Mesothelial cell of epicardium (in vitro differentiated cells): Measurements from ENCODE around the gene ATXN1. TPM values are rescaled to one million over a fixed set of nuclear protein-coding genes. Genes with fewer than 3 reads are reported as not detected.
A peak's percentile ranks its signal among the peaks of the same experiment; 100 is the strongest.

Experiments
- DNase-seq, 2 experiments: peaks; one replicate each; pipeline ENCODE4 v3.0.0; 2021; ENCODE audit warnings: low spot score in 2 of 2; ENCODE audit not compliant: unreplicated experiment in 2 of 2
- H3K27ac Mint-ChIP-seq: 2 replicates; pipeline ENCODE4 v1.8.0; 2021; ENCODE audit warnings: mixed read lengths
- H3K27me3 Mint-ChIP-seq: 2 replicates; pipeline ENCODE4 v1.8.0; 2021; ENCODE audit warnings: low read depth, mixed read lengths
- H3K36me3 Mint-ChIP-seq: 2 replicates; pipeline ENCODE4 v1.8.0; 2021; ENCODE audit warnings: mixed read lengths
- H3K4me1 Mint-ChIP-seq: 2 replicates; pipeline ENCODE4 v1.8.0; 2021; ENCODE audit warnings: mixed read lengths
- H3K4me3 Mint-ChIP-seq: 2 replicates; pipeline ENCODE4 v1.8.0; 2021; ENCODE audit warnings: mild to moderate bottlenecking, moderate library complexity, mixed read lengths
- H3K9me3 Mint-ChIP-seq: 2 replicates; pipeline ENCODE4 v1.8.0; 2021; ENCODE audit warnings: mixed read lengths
- total RNA-seq: library from RNA; stranded (reverse); gene quantifications from 3 replicates; pipeline ENCODE4 v1.2.1, GENCODE V29; 2021
- TF ChIP-seq, protein P1 (sequence below): fragments of 200-600 bp; sonication (generic); IDR thresholded peaks from one replicate; pipeline ENCODE4 v1.5.0; 2021; ENCODE audit warnings: antibody characterized with exemption; ENCODE audit not compliant: unreplicated experiment

Gene ATXN1
- total RNA-seq, 1 donor from 2014 or later: 59.5 TPM

DNA sequence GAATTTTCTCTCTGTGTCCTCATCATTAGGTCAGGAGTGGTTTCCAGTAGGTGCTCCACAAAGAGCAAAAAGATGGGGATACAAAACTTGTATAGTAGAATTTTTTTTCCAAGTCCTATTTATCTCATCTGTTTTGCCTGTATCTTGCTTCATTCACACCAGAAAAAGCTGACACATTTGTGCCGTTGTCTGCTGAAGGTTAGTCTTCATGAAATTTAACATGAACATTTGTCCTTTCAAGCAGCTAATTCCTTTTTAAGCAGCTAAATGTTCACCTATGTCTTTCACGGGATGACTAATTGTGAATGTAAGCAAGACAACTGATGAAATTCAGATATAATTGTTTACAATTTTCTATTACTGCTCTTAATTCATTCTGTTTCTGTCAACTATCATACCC lies 83.8 kb downstream of the ATXN1 start:
- Mint-ChIP-seq H3K36me3 (no peaks in the 10 kb centered on the region), H3K4me1 (peaks cover 20% of the 10 kb centered on the region), H3K27ac (no peak overlapping the region), H3K27me3 (no peaks in the 10 kb centered on the region), H3K9me3 (no peaks in the 10 kb centered on the region), H3K4me3 (no peak overlapping the region)
- TF ChIP-seq, protein P1, sequence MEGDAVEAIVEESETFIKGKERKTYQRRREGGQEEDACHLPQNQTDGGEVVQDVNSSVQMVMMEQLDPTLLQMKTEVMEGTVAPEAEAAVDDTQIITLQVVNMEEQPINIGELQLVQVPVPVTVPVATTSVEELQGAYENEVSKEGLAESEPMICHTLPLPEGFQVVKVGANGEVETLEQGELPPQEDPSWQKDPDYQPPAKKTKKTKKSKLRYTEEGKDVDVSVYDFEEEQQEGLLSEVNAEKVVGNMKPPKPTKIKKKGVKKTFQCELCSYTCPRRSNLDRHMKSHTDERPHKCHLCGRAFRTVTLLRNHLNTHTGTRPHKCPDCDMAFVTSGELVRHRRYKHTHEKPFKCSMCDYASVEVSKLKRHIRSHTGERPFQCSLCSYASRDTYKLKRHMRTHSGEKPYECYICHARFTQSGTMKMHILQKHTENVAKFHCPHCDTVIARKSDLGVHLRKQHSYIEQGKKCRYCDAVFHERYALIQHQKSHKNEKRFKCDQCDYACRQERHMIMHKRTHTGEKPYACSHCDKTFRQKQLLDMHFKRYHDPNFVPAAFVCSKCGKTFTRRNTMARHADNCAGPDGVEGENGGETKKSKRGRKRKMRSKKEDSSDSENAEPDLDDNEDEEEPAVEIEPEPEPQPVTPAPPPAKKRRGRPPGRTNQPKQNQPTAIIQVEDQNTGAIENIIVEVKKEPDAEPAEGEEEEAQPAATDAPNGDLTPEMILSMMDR: no peak
- no peak for DNase-seq

DNA sequence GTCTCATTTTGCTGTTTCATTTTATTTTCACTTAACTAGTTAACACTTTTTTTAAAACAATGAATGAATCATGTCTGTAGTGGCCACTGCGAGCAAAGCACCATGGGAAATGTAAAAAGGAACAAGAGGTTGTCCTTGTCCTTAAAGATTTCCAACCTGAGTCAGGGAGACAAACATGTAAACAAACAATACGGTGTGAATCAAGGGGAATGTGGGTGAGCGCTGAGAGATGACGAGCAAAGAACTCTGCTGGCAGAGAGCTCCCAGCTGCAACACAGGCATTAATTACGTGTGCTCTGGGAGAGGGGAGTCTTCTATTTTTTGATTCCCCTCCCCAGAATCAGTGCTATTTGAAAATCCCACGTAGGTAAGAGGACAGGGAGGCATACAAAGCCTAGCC lies 84.3 kb downstream of the ATXN1 start:
- no peak overlapping the region for H3K27ac Mint-ChIP-seq
- DNase-seq: no peak
- H3K4me1 Mint-ChIP-seq: peaks cover 22% of the 10 kb centered on the region
- H3K27me3 Mint-ChIP-seq: no peaks in the 10 kb centered on the region
- no peaks in the 10 kb centered on the region for H3K9me3 Mint-ChIP-seq
- TF ChIP-seq, protein P1: no peak
- no peak overlapping the region for H3K4me3 Mint-ChIP-seq
- H3K36me3 Mint-ChIP-seq: no peaks in the 10 kb centered on the region

GRCh38 chr6:16676376-16676775 lies 84.9 kb downstream of the ATXN1 start:
- Mint-ChIP-seq H3K4me3 (no peak overlapping the region), H3K4me1 (peaks cover 19% of the 10 kb centered on the region), H3K27ac (no peak overlapping the region), H3K36me3 (no peaks in the 10 kb centered on the region), H3K9me3 (no peaks in the 10 kb centered on the region), H3K27me3 (no peaks in the 10 kb centered on the region)
- TF ChIP-seq, protein P1: no peak
- DNase-seq: no peak

DNA sequence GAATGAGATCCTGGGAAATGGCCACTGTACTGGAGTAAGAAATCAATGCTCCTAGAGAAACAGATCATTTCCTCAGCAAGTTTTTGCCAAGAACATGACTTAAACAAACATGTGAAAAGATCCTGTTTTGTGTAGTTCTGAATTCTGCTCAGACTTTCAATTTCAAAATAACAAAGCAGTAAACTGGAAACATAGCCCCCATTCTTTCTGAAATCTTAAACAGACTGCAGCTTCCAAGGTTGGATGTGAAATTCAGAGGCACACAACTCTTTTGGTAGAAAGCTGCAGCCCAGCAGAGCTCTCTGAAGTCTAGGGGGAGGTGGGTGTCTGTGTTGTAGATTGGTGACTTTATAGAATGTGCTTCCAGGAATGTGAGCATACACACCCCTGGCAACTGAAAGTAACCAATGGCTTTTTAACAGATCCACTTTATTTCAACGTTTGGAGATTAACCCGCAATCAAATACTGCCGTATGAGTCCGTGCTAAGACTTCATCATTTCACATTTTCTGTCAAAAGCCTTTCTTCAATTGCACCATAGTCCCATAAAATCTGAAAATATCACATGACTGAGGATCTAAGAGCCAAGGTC lies 86.4 kb downstream of the ATXN1 start:
- no peaks in the 10 kb centered on the region for H3K27me3 Mint-ChIP-seq

GRCh38 chr6:16673011-16673797 lies 88.1 kb downstream of the ATXN1 start:
- Mint-ChIP-seq H3K4me1 (peaks cover 29% of the 10 kb centered on the region), H3K9me3 (no peaks in the 10 kb centered on the region), H3K4me3 (no peak overlapping the region), H3K36me3 (no peaks in the 10 kb centered on the region), H3K27me3 (no peaks in the 10 kb centered on the region), H3K27ac (no peak overlapping the region)
- TF ChIP-seq, protein P1: no peak
- DNase-seq: no peak

More for the DNA sequence above, 86.4 kb downstream of the ATXN1 start:
- Mint-ChIP-seq H3K9me3 (no peaks in the 10 kb centered on the region), H3K36me3 (no peaks in the 10 kb centered on the region), H3K4me3 (no peak overlapping the region), H3K27ac (peak overlapping the region; percentile 30), H3K4me1 (peaks cover 23% of the 10 kb centered on the region)
- TF ChIP-seq, protein P1: no peak
- no peak for DNase-seq
